BJ (cell line): ENCODE results near the gene SPEG. TPM values are rescaled to one million over a fixed set of nuclear protein-coding genes. Genes with fewer than 3 reads are reported as not detected.
A peak's percentile ranks its signal among the peaks of the same experiment; 100 is the strongest.

Source experiments
- CTCF ChIA-PET: fragments of 350-600 bp; formaldehyde crosslinking; extraction: SDS; loops from one replicate; lab custom pipeline; 2021; ENCODE audit warnings: antibody characterized with exemption, inconsistent platforms; lab: Yijun Ruan, JAX
- POLR2A ChIA-PET: fragments of 300-600 bp; sonication (Branson Sonifier 250); formaldehyde crosslinking; extraction: SDS; loops from one replicate; lab custom pipeline; 2021; ENCODE audit warnings: antibody characterized with exemption; lab: Charles Lee
- DNase-seq: peaks from one replicate; pipeline ENCODE4 v3.0.0-alpha.2; 2011; ENCODE audit warnings: low read depth
- H3K27me3 ChIP-seq: 2 replicates; pipeline ENCODE4 v1.6.0; 2011; ENCODE audit warnings: low read length; ENCODE audit not compliant: control insufficient read depth, insufficient read depth
- H3K36me3 ChIP-seq: 2 replicates; pipeline ENCODE4 v1.5.1; 2011; ENCODE audit warnings: low read length; ENCODE audit not compliant: control insufficient read depth, insufficient read depth
- H3K4me3 ChIP-seq: 2 replicates; pipeline ENCODE4 v1.5.1; 2011; ENCODE audit warnings: low read depth, mild to moderate bottlenecking, control low read depth, low read length
- CTCF ChIP-seq: IDR thresholded peaks from 2 replicates; pipeline ENCODE4 v1.5.1; 2011; ENCODE audit warnings: low read depth, mild to moderate bottlenecking, control low read depth, inconsistent platforms, low read length, moderate library complexity; ENCODE audit not compliant: insufficient read depth
- polyA plus RNA-seq: library from polyadenylated mRNA; depleted of rRNA; stranded (reverse); fragments of >200 nt; gene quantifications from 2 replicates; pipeline ENCODE4 v1.2.3, GENCODE V29; 2011

Gene SPEG
- polyA plus RNA-seq, 1 experiment = 69.9 TPM

DNA sequence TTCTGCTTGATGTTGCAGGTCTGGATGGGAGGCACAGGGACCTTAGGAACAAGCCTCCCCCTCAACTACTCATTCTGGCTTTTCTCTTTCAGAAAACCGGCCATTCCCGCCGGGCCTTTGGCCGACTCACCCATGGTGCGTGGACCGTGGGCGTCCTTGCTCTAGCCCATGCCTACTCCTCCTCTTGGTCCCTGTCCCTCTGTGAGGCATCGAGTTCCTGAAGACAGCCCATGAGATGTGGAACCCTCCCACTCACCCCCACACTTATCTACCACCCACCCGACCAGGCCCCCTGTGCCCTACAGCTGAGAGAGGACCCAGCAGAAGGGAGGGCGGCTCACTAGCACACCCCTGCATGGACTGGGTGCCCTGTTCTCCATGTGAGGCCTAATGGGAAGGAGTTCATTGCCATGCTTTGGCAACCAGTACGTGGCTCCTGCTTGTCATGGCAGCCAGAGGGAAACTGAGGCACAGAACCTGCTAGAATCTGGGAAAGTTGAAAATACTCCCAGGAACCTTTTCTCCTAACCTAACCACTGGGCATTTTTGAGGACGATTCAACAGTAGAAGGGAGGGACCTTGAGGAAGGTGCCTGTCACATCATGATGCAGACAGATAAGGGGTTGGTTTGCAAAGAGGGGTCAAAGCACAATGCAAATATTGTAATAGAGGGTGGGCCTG is 8.5 kb downstream of the SPEG start:
- Histone ChIP-seq H3K4me3 (peak overlapping the region; percentile 68), H3K27me3 (no peaks in the 10 kb centered on the region), H3K36me3 (peaks cover 13% of the 10 kb centered on the region)
- no peak for TF ChIP-seq CTCF
- DNase-seq = no peak
- ChIA-PET CTCF (interaction anchor here (0.7 to 7.4 kb wide), 2 partner anchors 40 to 852 kb away, joined by 4 to 39 read pairs; no protein-coding TSS in a partner anchor), POLR2A (no interaction called here)

DNA sequence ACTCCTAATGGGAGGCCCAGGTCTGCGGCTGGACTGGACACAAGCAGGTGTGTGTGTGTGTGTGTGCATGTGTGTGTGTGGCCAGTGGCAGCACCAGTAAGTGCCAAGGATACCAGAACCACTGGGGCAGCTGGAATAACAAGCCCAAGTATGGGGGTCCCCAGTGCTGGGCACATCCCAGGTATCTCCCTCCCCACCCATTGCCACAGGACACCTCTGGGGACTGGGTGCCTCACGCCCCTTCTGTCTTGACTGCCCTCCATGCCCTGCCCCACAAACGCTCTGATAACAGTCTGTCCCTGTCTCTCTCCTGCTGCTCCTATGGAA is 9.0 kb downstream of the SPEG start:
- ChIA-PET POLR2A (no interaction called here), CTCF (interaction anchor here (7.4 kb wide), 1 partner anchor 40 kb away, joined by 39 read pairs; no protein-coding TSS in a partner anchor)
- no peak for DNase-seq
- no peak for TF ChIP-seq CTCF
- H3K4me3 ChIP-seq = no peak overlapping the region
- peaks cover 13% of the 10 kb centered on the region for H3K36me3 ChIP-seq
- no peaks in the 10 kb centered on the region for H3K27me3 ChIP-seq

DNA sequence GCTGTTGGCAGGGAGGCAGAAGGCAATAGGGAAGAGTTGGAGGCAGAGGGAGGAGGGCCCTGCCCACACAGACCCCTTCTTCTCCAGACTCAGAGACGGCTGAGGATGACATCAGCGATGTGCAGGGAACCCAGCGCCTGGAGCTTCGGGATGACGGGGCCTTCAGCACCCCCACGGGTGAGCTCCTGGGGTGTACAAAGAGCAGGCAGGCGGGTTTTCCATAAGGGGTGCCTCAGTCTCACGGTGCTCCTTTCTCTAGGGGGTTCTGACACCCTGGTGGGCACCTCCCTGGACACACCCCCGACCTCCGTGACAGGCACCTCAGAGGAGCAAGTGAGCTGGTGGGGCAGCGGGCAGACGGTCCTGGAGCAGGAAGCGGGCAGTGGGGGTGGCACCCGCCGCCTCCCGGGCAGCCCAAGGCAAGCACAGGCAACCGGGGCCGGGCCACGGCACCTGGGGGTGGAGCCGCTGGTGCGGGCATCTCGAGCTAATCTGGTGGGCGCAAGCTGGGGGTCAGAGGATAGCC is 10.0 kb downstream of the SPEG start:
- H3K4me3 ChIP-seq = no peak overlapping the region
- POLR2A ChIA-PET = no interaction called here
- H3K27me3 ChIP-seq = no peaks in the 10 kb centered on the region
- CTCF ChIA-PET = interaction anchor here (0.6 to 1.1 kb wide), 3 partner anchors 11 to 65 kb away, joined by 3 to 4 read pairs (median 3); no protein-coding TSS in a partner anchor
- no peak for TF ChIP-seq CTCF
- H3K36me3 ChIP-seq = peaks cover 17% of the 10 kb centered on the region
- DNase-seq = no peak

DNA sequence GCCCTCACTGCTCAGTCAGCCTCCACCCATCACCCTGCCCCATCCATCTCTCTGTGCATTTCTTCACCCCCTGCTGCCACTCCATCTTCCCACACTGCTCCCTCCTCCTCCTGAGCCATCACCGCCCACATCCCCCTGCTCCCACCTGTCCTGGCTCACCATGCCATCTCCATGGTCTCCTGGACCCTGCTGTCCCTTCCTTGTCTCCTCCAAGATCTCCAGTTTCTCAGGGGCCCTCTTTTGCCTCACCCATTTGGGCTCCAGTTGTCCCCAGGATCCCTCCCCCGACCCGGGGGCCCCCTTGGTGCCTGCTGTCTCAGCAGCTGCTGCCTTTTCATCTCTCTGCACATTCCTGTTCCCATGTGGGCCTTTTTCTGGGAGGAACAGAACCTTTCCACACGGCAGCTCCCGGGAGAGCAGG is 10.6 kb downstream of the SPEG start:
- POLR2A ChIA-PET = no interaction called here
- CTCF ChIA-PET = interaction anchor here (0.6 to 1.1 kb wide), 2 partner anchors 31 to 196 kb away, joined by 3 read pairs; no protein-coding TSS in a partner anchor
- no peak for DNase-seq
- Histone ChIP-seq H3K27me3 (no peaks in the 10 kb centered on the region), H3K4me3 (no peak overlapping the region), H3K36me3 (peaks cover 18% of the 10 kb centered on the region)
- TF ChIP-seq CTCF = no peak

GRCh38 chr2:219446101-219446504 is 11.5 kb downstream of the SPEG start:
- H3K4me3 ChIP-seq = no peak overlapping the region
- POLR2A ChIA-PET = interaction anchor here (0.6 kb wide), 1 partner anchor 43 kb away, joined by 4 read pairs; no protein-coding TSS in a partner anchor
- CTCF ChIA-PET = interaction anchor here (1.0 to 1.5 kb wide), 3 partner anchors 9 to 57 kb away, joined by 3 to 4 read pairs (median 4); no protein-coding TSS in a partner anchor
- H3K27me3 ChIP-seq = no peaks in the 10 kb centered on the region
- DNase-seq = no peak
- peaks cover 20% of the 10 kb centered on the region for H3K36me3 ChIP-seq
- TF ChIP-seq CTCF = no peak
